ENCODE measurements around the gene KRT33B.

DNA sequence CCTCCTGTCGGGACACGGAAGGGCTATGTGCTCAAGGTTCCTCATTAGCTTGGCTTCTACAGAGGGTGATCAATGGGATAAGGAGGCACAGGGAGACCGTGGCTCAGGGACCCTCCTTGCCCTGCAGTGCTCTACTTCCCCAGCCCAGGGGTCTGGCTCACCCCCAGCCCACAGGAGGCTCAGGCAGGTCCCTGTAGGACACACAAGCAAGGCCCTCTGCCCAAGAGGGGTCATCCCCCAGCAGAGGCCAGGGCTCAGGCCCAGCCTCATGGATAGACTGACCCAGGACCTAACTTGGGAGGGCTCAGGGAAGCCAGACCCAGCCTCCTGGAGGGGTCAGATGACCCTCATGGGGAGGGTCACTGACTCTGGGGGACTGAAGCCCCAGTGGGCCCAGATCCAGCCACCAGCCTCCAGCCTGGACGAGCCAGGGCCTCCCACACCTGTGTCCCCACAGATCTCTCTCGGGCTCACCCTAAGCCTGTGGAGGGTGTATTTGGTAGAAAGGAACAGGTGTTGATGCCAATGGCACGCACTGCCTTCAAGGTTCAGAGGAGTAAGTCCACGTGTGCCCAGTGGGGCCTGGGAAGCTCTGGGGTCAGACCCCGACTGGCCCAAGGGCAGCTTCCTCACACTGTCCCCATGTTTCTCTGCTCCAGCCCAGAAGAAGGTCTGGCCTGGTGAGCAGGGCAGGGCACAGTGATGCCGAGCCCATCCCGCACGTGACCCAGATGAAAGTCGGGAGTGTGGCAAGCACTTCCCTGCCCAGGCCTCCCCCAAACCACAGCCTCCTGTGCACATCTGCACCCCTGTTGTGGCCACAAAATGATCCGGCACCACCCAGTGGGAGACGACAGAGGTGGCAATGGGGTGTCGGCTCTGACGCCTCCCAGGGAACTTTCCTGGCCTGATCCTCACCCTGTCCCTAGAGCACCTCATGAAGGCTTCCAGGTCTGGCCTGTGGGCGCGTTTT, 43.2 kb downstream of the KRT33B start:
- TF ChIP-seq GATA2 (IDR thresholded peaks at IDR 0.05; ENCODE audit: low read depth, low read length) = no peak
- no peak for TF ChIP-seq GATA3 (IDR thresholded peaks at IDR 0.05; ENCODE audit: low read depth, low read length)

All from SH-SY5Y (cell line).